Hepatocyte (in vitro differentiated cells): ENCODE data around the gene NCOR2. TPM values are rescaled to one million over a fixed set of nuclear protein-coding genes. Genes with fewer than 3 reads are reported as not detected.
"Not testable (repeated sequence)": the region's sequence is repeated elsewhere in the genome, so short reads cannot be mapped to it uniquely, and the experiment has no call there.

Experiments used
- DNase-seq: peaks from one replicate; pipeline ENCODE4 v3.0.0-alpha.2; 2016; ENCODE audit warnings: low spot score
- H2AFZ ChIP-seq: fragments of 200-600 bp; sonication (generic); 2 replicates; pipeline ENCODE4 v1.6.0; 2016; ENCODE audit warnings: antibody characterized with exemption, mild to moderate bottlenecking
- H3K27ac ChIP-seq: fragments of 200-600 bp; sonication (generic); 2 replicates; pipeline ENCODE4 v1.5.1; 2016; ENCODE audit warnings: mild to moderate bottlenecking
- H3K27me3 ChIP-seq: fragments of 200-600 bp; sonication (generic); 2 replicates; pipeline ENCODE4 v1.6.1; 2016
- H3K36me3 ChIP-seq: fragments of 200-600 bp; sonication (generic); replicated peaks from 2 replicates; pipeline ENCODE4 v1.5.1; 2016; ENCODE audit warnings: low read depth; ENCODE audit not compliant: insufficient read depth
- H3K4me1 ChIP-seq: fragments of 200-600 bp; sonication (generic); 2 replicates; pipeline ENCODE4 v1.5.1; 2016; ENCODE audit warnings: mild to moderate bottlenecking, moderate library complexity; ENCODE audit not compliant: insufficient read depth
- H3K4me2 ChIP-seq: fragments of 200-600 bp; sonication (generic); 2 replicates; pipeline ENCODE4 v1.6.0; 2016
- H3K4me3 ChIP-seq: fragments of 200-600 bp; sonication (generic); 2 replicates; pipeline ENCODE4 v1.5.1; 2016; ENCODE audit warnings: mild to moderate bottlenecking
- H3K79me2 ChIP-seq: fragments of 200-600 bp; sonication (generic); 2 replicates; pipeline ENCODE4 v1.6.0; 2017; ENCODE audit warnings: mild to moderate bottlenecking
- H3K9me2 ChIP-seq: fragments of 200-600 bp; sonication (generic); replicated peaks from 2 replicates; pipeline ENCODE4 v1.6.0; 2017; ENCODE audit warnings: mild to moderate bottlenecking; ENCODE audit not compliant: insufficient read depth
- H3K9me3 ChIP-seq: fragments of 200-600 bp; sonication (generic); 2 replicates; pipeline ENCODE4 v1.5.1; 2016; ENCODE audit warnings: low read depth, mild to moderate bottlenecking
- H4K20me1 ChIP-seq: fragments of 200-600 bp; sonication (generic); 2 replicates; pipeline ENCODE4 v1.6.0; 2016; ENCODE audit warnings: mild to moderate bottlenecking; ENCODE audit not compliant: insufficient read depth, poor library complexity, severe bottlenecking
- EZH2 ChIP-seq: fragments of 200-600 bp; sonication (generic); IDR thresholded peaks from 2 replicates; pipeline ENCODE4 v1.6.1; 2016; ENCODE audit warnings: antibody characterized with exemption, mild to moderate bottlenecking, borderline replicate concordance
- EZH2phosphoT487 ChIP-seq: fragments of 200-600 bp; sonication (generic); IDR thresholded peaks from one replicate; pipeline ENCODE4 v1.6.1; 2018; ENCODE audit warnings: antibody characterized with exemption, mild to moderate bottlenecking, low read depth, moderate library complexity; ENCODE audit not compliant: unreplicated experiment, severe bottlenecking
- whole genome bisulfite sequencing: methylation state at CpG from one replicate; pipeline ENCODE4 v1.1.6; 2016; ENCODE audit warnings: low lambda C conversion rate; ENCODE audit errors: missing lambda C conversion rate; 5-methylcytosine and 5-hydroxymethylcytosine counted together
- polyA plus RNA-seq: library from polyadenylated mRNA; unstranded; fragments of >200 nt; fragmentation: Nextera tagmentation; extraction: Ambion mirVana; gene quantifications from 2 replicates; pipeline ENCODE4 v1.2.1, GENCODE V29; 2016
- total RNA-seq: library from RNA; depleted of rRNA; stranded (reverse); fragments of >200 nt; gene quantifications from 2 replicates; pipeline ENCODE4 v1.2.3, GENCODE V29; 2014
- TF ChIP-seq, protein P1 (sequence below): fragments of 200-600 bp; sonication (generic); IDR thresholded peaks from 2 replicates; pipeline ENCODE4 v1.5.1; 2016; ENCODE audit warnings: antibody characterized with exemption, mild to moderate bottlenecking; ENCODE audit not compliant: poor library complexity

NCOR2 gene
- total and polyA plus RNA-seq, 2 experiments from 2014 or later, result 40.3 to 121 TPM

DNA sequence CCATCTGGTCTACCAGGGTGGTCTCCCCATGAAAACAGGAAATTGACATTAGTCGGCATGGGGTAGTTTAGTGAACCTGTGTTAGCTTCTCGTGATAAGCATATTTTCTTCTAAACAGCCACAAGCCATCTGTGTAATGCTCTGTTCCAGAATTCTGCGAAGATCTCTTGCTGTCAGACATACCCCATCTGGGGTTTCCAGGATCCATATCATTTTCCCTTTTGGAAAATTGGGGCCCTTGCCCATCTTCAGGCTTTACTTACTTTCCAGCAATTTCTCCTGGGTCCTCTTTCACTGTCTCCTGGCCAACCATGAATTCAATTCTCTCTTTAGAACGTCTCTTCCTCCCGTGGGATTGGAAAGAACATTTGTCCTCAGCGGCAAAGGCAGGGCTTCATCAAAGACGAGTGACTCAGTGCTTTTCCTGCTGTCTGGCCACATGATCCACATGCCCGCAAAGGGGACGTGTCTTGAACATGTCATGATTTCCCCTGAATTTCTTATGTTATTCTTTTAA lies 21.4 kb upstream of the NCOR2 start:
- H3K4me3 ChIP-seq, result no peak overlapping the region
- no peaks in the 10 kb centered on the region for H3K9me3 ChIP-seq
- H4K20me1 ChIP-seq, result no peaks in the 10 kb centered on the region
- peaks cover 12% of the 10 kb centered on the region for H3K4me1 ChIP-seq
- WGBS, result 40% methylated on average over 9 of the region's 9 CpGs
- H3K27ac ChIP-seq, result peak overlapping the region; percentile 55
- no peak overlapping the region for H3K4me2 ChIP-seq
- no peaks in the 10 kb centered on the region for H3K36me3 ChIP-seq
- no peak overlapping the region for H2AFZ ChIP-seq
- TF ChIP-seq EZH2 (no peak), EZH2phosphoT487 (no peak)
- TF ChIP-seq, protein P1, sequence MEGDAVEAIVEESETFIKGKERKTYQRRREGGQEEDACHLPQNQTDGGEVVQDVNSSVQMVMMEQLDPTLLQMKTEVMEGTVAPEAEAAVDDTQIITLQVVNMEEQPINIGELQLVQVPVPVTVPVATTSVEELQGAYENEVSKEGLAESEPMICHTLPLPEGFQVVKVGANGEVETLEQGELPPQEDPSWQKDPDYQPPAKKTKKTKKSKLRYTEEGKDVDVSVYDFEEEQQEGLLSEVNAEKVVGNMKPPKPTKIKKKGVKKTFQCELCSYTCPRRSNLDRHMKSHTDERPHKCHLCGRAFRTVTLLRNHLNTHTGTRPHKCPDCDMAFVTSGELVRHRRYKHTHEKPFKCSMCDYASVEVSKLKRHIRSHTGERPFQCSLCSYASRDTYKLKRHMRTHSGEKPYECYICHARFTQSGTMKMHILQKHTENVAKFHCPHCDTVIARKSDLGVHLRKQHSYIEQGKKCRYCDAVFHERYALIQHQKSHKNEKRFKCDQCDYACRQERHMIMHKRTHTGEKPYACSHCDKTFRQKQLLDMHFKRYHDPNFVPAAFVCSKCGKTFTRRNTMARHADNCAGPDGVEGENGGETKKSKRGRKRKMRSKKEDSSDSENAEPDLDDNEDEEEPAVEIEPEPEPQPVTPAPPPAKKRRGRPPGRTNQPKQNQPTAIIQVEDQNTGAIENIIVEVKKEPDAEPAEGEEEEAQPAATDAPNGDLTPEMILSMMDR, result no peak
- no peaks in the 10 kb centered on the region for H3K79me2 ChIP-seq
- H3K27me3 ChIP-seq, result no peaks in the 10 kb centered on the region
- DNase-seq, result no peak
- H3K9me2 ChIP-seq, result no peaks in the 10 kb centered on the region

- no peak for DNase-seq
- Histone ChIP-seq H3K9me3 (no peaks in the 10 kb centered on the region), H3K4me3 (no peak overlapping the region), H3K9me2 (no peaks in the 10 kb centered on the region), H3K4me2 (no peak overlapping the region), H3K4me1 (peaks cover 12% of the 10 kb centered on the region), H2AFZ (no peak overlapping the region), H4K20me1 (no peaks in the 10 kb centered on the region), H3K27ac (peak overlapping the region; percentile 55), H3K79me2 (no peaks in the 10 kb centered on the region), H3K27me3 (no peaks in the 10 kb centered on the region), H3K36me3 (no peaks in the 10 kb centered on the region)
- 91% methylated on average over 4 of the region's 4 CpGs for WGBS
- TF ChIP-seq, protein P1, result no peak
- TF ChIP-seq EZH2 (no peak), EZH2phosphoT487 (no peak)
These were observed 20.7 kb upstream of the NCOR2 start for GRCh38 chr12:124588018-124588634.

- no peaks in the 10 kb centered on the region for H3K36me3 ChIP-seq
- peak; percentile 57 for DNase-seq
- 53% methylated on average over 11 of the region's 11 CpGs for WGBS
- no peaks in the 10 kb centered on the region for H3K79me2 ChIP-seq
- no peaks in the 10 kb centered on the region for H3K9me3 ChIP-seq
- peaks cover 12% of the 10 kb centered on the region for H3K4me1 ChIP-seq
- peak overlapping the region; percentile 57 for H3K4me2 ChIP-seq
- H4K20me1 ChIP-seq, result no peaks in the 10 kb centered on the region
- H2AFZ ChIP-seq, result no peak overlapping the region
- no peak overlapping the region for H3K4me3 ChIP-seq
- TF ChIP-seq EZH2 (no peak), EZH2phosphoT487 (no peak)
- TF ChIP-seq, protein P1, result no peak
- H3K9me2 ChIP-seq, result no peaks in the 10 kb centered on the region
- H3K27me3 ChIP-seq, result no peaks in the 10 kb centered on the region
- peak overlapping the region; percentile 63 for H3K27ac ChIP-seq
These were observed 19.3 kb upstream of the NCOR2 start for GRCh38 chr12:124586756-124587155.

GRCh38 chr12:124584494-124584893 lies 17.1 kb upstream of the NCOR2 start:
- not testable (repeated sequence) for H3K79me2 ChIP-seq, H3K36me3 ChIP-seq, H3K4me3 ChIP-seq, H3K9me2 ChIP-seq, H4K20me1 ChIP-seq, H3K9me3 ChIP-seq, DNase-seq, H3K4me2 ChIP-seq, H3K27ac ChIP-seq, H2AFZ ChIP-seq, H3K27me3 ChIP-seq
- WGBS, result 94% methylated on average over 7 of the region's 7 CpGs
- H3K4me1 ChIP-seq, result peaks cover 12% of the 10 kb centered on the region
